Measurements from ENCODE around the gene ASTN2.
"Not testable (repeated sequence)": the region's sequence is repeated elsewhere in the genome, so short reads cannot be mapped to it uniquely, and the experiment has no call there.

Gene ASTN2

DNA sequence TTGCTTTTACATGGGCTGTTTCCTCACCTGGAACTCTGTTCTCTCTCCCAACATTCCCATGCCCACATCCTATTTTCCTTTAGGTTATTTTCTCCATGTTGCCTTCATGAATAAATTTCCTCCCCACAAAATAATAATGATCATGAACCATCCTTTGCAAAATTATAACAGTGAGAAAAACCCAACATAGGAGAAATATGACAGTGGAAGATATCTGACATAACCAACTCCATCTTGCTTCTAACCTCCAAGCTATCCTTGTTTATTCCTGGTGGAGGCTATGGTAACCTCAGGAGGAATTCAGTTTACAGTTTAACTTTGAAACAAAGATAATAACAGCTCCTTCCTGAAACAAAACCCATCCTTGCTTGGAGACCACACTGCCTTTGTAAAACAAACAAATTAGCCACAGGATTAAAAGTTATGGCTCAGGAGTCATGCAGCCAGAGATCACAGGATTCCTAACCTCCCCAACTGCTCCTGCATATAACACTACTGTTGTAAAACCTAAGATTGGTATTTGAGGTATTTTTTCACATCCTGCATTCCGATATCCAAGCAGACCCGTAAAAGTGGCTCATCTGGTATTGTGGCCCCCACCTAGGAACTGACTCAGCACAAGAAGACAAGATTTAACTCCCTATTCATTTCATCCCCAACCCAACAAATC is 515.4 kb downstream of the ASTN2 start:
- no peak for FAIRE-seq

DNA sequence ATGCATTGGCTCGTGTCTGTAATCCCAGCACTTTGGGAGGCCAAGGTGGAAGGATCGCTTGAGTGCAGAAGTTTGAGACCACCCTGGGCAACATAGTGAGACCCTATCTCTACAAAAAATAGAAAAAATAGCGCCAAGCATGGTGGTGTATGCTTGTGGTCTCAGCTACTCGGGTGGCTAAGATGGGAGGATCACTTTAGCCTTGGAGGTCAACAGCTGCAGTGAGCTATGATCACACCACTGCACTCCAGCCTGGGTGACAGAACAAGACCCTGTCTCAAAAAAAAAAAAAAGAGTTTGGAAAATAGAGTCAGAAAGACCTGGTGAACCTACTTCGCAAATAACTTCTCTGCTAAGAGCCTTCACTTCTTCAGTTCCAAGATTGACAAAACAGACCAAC is 516.7 kb downstream of the ASTN2 start:
- not testable (repeated sequence) for FAIRE-seq

DNA sequence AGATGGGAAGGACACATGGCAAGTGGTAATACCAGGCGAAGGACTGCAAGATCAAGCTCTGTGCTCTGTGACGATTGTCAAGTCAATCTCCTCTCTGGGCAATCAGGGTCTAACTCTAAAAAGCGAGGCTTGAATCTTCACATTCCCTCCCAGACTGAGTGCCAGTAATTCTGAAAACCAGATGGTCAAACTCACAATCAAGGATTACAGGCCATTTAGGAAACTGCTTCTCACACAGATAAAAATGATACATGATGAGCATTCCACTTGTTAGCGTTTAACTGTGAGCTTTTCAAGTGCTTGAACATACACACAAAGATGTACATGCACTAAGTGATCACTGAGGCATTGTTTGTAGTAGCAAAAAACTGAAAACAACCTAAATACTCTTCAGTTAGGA is 517.7 kb downstream of the ASTN2 start:
- FAIRE-seq: no peak

DNA sequence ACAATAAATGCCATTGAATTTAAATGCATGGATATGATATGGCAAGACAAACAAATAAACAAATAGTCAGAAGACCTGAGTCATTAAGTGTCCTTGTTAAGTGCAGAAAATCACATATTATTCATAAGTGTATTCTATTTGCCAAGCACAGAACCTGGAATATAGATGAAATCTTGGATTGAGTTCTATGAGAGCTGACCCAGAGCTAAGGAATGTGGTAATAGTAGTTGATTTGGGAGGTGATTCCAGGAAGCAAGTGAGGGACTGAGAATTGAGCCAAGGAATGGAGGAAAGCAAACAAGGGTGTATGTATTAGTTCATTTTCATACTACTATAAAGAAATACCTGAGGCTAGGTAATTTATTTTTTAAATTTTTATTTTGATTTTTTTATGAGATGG is 518.9 kb downstream of the ASTN2 start:
- no peak for FAIRE-seq

DNA sequence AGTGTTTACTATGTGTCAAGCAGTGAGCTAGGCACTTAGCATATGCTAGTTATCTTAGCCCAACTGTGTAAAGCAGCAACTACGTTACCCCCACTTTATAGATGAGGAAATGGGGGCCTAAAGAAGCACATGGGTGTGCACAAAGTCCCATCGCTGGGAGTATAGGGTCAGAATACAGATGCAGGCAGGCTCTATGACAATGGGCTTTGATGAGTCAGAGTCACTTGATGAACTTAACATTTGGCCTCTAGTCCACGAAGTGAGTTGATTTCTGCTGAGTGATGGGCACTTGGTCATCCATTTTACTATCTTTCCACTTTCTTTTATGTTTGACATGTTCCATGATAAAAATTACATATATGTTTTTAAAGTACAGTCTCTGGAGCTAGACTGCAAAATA is 523.4 kb downstream of the ASTN2 start:
- no peak for FAIRE-seq

DNA sequence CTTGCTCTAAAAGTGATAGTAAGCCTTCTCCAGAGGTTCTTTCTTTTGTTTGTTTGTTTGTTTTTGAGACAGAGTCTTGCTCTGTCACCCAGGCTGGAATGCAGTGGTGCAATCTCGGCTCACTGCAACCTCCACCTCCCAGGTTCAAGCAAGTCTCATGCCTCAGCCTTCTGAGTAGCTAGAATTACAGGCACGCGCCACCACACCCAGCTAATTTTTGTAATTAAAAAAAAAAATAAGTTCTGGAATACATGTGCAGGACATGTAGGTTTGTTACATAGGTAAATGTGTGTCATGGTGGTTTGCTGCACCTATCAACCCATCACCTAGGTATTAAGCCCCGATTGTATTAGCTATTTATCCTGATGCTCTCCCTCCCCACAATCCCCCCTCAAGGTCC is 526.4 kb downstream of the ASTN2 start:
- FAIRE-seq: not testable (repeated sequence)

DNA sequence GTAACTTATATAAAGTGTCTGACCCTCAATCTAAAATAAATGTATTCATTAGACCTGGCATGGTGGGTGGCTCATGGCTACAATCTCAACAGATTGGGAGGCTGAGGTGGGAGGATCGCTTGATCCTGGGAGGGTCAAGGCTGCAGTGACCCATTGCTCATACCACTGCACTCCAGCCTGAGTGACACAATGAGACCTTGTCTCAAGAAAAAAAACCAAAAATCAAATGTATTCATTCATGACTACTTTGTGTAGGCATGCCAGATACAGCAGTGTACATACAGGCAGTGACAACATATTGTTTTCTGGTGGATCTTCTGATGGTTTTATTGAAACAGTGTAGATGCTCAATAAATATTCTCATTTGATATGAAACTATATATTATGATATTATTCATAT is 526.8 kb downstream of the ASTN2 start:
- no peak for FAIRE-seq

DNA sequence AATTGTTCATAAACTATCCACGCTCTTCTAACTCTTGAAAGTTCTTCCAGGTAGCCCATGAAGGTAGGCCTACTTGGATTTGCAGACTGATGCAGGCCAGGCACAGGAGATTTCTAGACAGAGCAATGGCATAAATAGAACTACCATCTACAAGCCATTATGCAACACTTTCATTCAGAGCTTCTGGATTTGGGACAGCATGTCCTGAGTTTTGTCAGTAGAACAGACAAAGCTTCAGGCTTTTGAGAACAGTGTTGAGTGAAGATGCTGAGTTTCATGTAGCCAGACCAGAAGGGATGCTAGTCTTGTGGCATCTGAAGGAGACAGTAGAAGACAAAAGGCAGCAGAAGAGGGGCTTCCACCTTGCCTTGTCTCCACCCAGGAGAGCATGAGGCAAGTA is 531.2 kb downstream of the ASTN2 start:
- no peak for FAIRE-seq

DNA sequence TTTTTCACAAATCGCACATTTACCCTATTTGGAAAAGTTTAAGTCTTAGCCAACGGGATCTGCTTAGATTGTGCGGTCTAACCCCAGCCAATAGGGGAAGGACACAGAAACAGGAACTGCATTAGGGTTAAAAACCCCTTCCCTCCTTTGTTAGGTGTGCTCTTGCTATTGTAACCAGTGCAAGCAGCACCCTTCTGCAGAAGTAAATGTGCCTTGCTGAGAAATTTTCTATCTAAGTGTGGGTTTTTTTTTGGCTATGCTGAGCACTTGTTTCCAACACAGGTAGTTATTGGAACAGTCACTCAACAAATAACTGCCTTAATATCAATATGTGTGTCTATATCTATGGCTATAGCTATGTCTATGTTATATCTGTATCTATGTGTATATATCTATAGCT is 537.8 kb downstream of the ASTN2 start:
- no peak for FAIRE-seq

DNA sequence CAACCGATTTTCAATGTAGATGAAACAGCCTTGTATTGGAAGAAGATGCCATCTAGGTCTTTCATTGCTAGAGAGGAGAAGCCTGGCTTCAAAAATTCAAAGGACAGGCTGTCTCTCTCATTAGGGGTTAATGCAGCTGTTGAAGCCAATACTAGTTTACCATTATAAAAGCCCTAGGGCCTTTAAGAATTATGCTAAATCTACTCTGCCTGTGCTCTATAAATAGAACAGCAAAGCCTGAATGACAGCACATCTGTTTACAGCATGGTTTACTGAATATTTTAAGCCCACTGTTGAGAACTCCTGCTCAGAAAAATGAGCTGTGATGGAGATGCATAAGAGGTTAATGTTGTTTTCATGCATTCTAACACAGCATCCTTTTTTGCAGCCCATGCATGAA is 539.3 kb downstream of the ASTN2 start:
- no peak for FAIRE-seq

DNA sequence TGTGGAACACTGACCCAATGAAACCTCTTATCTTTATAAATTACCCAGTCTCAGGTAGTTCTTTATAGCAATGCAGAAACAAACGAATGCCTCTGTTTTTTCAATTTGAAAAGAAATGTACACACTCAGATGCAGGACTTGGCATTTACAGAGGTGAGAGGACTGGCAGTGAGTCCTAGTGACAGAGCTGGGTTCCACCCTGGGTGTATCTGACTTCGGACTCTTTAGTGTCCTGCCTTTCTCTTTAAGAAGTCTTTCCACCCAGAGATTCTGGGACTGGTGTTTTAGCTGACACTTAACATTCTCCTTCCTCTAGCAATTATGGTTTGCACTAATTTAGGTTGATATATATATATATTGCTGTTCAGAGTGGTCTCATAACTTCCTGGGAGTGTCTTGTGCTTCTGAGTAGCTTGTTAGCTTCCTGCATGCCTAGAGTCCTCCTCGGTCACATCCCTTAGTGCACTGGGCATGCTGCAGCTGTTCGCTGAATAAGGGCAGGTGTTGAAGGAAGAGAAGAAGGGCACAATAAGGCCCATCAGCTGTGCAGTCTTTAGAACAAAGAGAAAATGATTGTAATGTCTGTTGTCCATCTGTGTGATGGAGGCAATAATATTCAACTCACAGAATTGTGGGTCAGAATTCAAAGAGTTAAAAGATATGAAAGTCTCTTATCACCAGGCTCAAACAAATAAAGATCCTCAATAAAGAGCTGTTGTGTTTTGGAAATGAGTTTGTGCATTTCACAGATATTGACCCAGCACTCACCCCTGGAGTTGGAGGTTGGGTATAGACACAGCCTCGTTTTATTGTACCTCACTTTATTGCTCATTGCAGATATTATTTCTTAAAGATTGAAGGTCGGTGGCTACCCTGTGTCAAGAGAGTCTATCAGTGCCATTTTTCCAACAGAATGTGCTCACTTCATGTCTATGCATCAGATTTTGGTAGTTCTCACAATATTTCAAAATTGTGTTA is 540.6 kb downstream of the ASTN2 start:
- no peak for FAIRE-seq

DNA sequence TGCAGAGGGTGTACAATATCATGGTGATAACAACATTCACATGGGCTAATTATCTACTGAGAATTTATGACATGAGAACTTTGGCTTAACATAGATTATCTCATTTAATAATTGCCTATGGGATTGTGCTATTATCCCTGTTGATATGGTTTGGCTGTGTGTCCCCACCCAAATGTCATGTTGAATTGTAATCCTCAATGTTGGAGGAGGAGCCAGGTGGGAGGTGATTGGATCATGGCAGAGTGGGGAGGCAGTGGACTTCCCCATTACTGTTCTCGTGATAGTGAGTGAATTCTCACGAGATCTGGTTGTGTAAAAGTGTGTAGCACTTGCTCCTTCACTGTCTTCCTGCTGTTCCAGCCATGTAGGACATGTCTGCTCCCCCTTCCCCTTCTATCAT is 541.4 kb downstream of the ASTN2 start:
- no peak for FAIRE-seq

DNA sequence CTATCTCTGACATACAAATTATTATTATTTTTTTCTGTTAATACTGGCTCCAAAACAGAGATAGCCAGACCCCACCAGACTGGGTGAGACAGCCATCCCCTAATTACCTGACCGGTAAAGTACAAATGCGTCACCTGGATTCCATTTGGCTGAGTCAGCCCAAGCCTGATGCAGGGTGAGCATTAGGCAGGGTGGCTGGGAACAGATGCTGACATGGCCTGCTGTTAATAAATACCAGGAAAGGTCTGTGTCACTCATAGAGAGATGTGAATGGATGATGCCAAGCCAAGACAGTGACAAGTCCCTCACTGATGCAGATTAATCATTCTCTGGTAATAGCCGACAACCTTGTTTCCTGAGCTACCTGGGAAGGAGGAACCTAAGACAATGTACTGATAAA is 544.3 kb downstream of the ASTN2 start:
- FAIRE-seq: no peak

DNA sequence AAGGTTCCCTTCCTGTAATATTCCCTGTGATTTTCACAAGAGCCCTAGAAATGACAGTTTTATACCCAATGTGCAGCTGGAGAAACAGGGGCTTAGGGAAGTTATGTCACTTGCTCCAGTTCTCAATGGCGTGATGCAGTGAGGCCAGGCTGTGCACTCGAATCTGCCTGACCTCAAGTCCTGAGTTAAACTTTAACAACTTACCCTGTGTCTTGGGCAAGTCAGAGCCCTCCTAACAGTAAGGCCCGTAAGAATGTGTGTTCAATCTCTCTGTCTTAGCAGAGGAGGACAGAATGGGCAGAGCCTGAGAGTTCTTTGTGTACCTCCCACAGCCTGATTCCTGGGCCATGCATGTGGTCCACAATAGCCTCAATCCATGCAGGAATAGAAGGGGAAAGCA is 546.7 kb downstream of the ASTN2 start:
- FAIRE-seq: no peak

DNA sequence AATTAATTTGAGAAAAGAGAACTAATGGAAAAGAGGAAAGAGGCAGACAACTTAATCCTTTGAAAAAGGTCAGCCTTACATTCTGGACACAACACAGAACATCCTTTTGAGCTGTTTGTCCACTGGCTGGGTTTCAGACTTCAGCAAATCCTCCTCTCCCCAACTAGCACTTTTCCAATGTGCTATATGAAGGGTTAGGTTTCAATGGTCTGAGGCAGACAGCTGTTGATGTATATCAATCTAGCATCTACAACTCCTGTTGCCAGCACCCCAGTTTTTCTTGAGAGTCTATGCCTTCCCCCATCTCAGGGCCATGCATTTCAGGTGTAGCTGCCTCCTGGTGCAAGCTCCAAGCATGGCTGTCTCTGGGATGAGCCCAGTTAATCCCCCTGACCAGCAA is 553.5 kb downstream of the ASTN2 start:
- no peak for FAIRE-seq

DNA sequence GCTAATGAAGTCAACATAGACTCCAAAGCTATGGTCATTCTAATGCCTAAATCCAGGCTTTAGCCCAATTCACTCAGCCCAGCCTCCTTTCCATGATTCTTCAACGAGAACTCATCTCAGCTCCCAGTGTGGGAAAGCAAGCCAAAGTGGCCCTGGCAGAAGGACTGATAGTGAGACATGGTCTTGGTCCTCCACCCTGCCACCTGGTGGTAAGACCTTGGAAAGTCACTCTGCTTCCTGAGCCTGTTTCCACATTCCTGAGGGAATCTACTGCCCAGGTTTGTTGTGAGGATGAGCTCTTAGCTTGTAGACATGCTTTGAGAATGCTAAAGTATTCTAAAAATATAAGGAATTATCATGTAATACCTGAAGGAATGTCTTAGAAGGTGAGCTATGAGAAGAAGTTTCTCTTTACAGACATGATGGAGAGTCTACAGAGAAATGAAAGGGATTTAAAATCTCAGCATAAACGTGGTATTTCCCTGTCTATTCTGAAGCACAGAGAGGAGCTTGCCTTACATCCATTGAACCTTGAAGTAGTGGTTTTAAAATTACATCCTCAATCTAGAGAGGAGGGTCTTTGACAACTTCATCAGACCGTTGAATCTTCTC is 554.2 kb downstream of the ASTN2 start:
- peak; percentile 71 for FAIRE-seq

DNA sequence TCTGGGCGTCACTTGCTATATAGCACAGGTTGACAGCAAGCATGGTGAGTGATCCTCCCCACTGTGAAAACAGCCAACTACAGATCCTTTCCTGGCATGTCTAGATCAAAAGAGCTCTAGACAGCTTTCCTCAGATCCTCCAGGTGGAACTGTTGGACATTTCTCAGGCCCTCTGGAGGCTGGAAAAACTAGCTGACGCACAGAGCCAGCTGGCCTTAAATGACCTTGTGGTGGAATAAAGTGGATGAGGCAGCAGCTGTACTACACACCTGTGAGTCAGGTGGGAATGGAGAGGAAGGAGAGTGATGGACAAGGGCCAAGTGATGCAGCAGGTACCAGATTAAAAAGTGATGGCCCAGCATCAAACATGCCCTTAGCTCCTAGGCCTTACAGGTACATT is 555.1 kb downstream of the ASTN2 start:
- FAIRE-seq: no peak

DNA sequence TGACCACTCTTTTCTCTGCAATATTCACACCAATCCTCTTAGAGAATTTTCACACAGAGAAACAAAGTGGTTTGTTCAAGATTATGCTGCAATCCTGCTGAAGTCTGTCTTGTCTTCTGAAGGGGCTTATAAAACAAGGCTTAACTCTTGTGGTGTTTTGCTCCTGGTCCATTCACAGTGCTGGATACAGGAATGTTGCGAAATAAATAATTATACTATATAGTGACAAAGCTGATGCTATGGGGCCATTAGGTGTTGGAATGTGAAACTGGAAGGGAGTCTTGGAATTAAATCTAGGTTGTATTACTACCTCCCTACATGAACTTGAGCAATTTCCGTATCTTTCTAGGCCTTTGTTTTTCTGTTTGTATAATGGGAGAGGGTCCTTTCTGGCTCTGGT is 557.5 kb downstream of the ASTN2 start:
- FAIRE-seq: no peak

DNA sequence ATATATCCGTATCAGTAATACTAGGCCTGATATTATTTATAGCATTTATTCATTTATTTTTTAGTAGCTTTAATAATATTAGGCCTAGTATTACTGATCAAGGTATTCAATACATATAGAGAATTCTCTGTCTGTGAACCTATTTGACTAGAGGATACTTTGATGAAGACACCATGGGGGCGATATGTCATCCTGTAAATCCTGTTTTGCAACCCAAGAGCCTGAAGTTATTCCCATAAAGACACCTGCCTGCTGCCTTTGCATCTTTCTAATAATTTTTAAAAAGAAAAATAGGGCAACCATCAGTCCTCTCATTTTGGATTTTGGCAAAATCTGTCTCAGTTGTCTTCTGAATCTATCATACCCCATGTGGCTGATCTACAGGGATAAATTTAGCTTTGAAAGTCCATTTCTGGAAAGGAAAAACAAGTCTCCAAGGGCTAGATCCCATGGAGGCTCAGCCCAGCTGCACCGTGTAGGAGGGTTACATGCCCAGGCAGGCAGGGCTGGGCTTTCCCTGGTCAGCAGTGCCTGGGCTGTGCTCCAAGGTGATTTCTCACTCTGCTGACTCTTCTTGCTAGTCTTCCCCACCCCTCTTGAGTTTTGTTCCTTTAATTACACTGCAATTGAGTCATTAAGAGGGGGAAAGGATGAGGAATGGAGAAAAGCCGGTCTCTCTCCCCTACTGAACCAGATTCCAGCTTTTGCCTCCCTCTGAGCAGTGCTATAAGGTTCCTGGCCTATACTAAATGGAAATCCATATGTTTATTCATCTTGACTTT is 558.8 kb downstream of the ASTN2 start:
- no peak for FAIRE-seq

DNA sequence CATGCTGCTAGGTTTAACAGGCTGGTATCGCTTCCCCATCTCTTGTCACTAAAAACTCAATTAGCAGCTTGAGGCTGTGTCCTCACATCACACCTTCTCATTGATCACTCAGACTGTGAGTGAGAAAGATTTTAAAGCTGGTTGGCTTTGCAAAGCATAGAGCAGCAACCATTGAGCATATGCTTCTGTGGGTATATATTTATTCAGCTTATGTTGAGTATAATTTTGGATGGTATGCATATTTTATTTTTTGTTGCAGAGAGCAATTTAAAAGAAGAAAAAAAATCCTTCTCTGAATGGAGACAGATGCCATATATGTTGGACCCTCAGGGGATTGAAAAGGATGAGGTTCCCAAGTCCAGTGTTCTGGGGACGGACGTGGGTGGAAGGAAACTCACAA is 565.1 kb downstream of the ASTN2 start:
- FAIRE-seq: no peak

DNA sequence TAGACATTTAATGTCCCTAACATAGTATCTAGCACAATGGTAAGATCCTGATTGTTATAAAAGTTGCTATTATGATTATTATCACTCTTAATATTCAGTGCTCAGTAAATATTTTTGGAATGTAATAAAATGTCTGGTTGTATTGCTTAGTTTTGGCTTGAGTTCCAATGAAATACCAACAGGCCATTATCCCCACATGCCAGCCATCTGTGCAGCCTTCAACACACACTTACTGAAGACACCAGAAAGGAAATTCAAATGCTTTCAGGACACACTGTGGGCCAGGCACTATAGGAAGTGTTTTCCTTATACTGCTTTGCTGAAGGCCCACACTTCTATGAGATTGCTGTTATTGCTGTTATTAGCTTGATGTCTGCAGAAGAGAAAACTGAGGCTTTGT is 570.2 kb downstream of the ASTN2 start:
- FAIRE-seq: no peak

DNA sequence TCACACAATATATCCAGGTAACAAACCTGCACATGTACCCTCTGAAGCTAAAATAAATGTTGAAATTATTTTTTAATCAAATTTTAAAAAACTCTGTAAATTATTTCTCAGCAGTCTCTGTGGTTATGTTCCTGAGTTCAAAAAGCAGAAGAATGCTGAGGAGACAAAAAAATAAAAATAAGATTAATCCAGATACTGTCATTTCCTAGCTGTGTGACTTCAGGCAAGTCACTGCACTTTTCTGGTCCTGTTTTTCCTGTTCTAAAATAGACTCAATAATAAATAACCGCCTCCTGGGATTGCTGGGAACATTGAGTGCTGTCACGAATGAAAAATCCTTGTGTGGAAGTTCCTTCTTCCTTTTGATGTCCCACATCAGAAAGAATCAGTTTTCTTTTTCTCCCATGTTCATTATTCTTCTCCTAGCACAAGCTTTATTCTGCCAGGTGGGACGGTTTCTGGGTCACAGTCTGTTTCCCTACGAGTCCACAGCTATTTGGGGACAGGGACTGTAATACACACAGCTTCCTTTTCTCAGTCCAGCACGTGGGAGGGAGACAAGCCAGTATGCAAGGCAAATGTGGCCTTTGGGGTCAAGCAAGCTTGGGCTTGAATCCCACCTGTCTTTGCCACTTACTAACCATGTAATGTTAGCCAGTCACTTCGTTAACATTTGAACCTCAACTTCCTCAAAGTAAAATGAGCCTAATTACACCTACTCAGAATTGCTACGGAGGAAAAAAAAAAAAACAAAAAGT is 570.8 kb downstream of the ASTN2 start:
- no peak for FAIRE-seq
